GM12874 (cell line): ENCODE measurements around the gene TNKS2.

ENCODE experiments used
- CTCF ChIP-seq: IDR thresholded peaks from 2 replicates; pipeline ENCODE4 v1.5.1; 2011; ENCODE audit warnings: low read depth, mild to moderate bottlenecking, control low read depth, low read length, moderate library complexity; ENCODE audit not compliant: insufficient read depth

Gene TNKS2

GRCh38 chr10:91843083-91843482 lies 44.9 kb downstream of the TNKS2 start:
- no peak for TF ChIP-seq CTCF

GRCh38 chr10:91856637-91857036 lies 58.4 kb downstream of the TNKS2 start:
- TF ChIP-seq CTCF, result peak; percentile 20; the same call in 1 of the 2 replicates

- no peak for TF ChIP-seq CTCF
Observed at GRCh38 chr10:91860885-91861284, 62.7 kb downstream of the TNKS2 start.

- TF ChIP-seq CTCF, result no peak
Observed at GRCh38 chr10:91864099-91864498, 65.9 kb downstream of the TNKS2 start.

GRCh38 chr10:91864744-91865143 lies 66.5 kb downstream of the TNKS2 start:
- no peak for TF ChIP-seq CTCF

GRCh38 chr10:91865562-91866081 lies 67.4 kb downstream of the TNKS2 start:
- no peak for TF ChIP-seq CTCF

- no peak for TF ChIP-seq CTCF
Observed at GRCh38 chr10:91875156-91875555, 76.9 kb downstream of the TNKS2 start.

- no peak for TF ChIP-seq CTCF
Observed at GRCh38 chr10:91875779-91876178, 77.6 kb downstream of the TNKS2 start.
